ENCODE measurements around the gene LETMD1.
A peak's percentile ranks its signal among the peaks of the same experiment; 100 is the strongest.
"Not testable (repeated sequence)": the region's sequence is repeated elsewhere in the genome, so short reads cannot be mapped to it uniquely, and the experiment has no call there.

Gene LETMD1

DNA sequence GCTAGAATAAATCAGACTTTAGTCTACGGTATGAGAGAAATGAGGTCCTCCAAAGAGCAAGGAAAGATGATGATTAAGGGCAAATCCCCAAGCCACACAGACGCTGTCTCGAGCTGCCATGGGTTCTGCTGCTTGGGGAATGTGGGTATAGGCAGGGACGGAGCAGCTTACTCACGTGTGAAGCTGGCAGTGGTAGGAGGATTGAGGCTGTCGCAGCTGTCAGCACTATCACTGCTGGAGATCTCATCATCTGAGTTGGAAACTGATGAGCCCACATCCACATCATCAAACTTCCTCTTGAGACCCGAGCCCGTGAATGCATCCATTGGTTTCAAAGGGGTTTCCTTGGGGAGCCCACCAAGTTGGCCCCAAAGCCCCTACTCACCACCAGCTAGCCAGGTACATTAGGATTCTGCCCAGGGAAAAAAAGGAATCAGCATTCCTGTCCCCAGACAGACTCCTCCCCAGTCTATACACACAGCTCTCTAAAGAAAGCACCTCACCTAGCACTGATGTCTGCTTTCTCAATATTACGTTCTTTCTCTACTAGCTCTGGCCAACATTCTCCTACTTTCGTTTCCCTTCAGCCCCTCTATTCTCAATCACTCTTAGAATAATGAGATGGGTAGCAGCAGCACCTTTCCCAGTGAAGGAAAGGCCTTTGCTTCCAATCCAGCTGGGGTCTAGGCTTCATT is 28.3 kb downstream of the LETMD1 start:
- DNase-seq: peak in 4 of 56 donors; percentile 3 to 11 (median 8)

GRCh38 chr12:51077930-51078329 is 29.8 kb downstream of the LETMD1 start:
- peak in 29 of 56 donors; percentile 3 to 60 (median 25) for DNase-seq

GRCh38 chr12:51078346-51078745 is 30.2 kb downstream of the LETMD1 start:
- DNase-seq: not testable (repeated sequence)

- not testable (repeated sequence) for DNase-seq
Observed at GRCh38 chr12:51078866-51079265, 30.7 kb downstream of the LETMD1 start.

GRCh38 chr12:51080136-51080535 is 32.0 kb downstream of the LETMD1 start:
- DNase-seq: no peak

DNA sequence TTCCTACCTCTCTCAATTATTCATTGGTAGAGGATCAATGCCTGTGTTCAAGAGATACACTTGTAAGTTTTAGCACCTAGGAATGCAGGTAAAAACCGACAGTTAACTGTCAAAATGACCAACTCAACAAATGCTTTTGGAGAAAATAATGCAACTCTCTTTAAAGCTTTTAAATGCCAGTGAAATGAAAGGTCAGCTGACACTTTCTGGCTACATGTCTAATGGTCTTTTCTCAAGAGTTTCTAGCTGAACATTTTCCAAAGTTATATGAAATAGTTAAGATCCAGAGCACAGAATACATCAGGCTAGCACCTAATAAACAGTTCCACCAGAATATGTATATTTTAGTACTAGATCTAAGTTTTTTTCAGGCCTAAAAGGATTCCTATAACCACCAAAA is 33.3 kb downstream of the LETMD1 start:
- DNase-seq: no peak

GRCh38 chr12:51082561-51083125 is 34.5 kb downstream of the LETMD1 start:
- DNase-seq: peak in 16 of 56 donors; percentile 11 to 63 (median 46)

- DNase-seq: peak; percentile 36 to 99 (median 95)
Observed at GRCh38 chr12:51083126-51083833, 35.2 kb downstream of the LETMD1 start, which contains the start of gene CSRNP2. CSRNP2 (minus strand) TSS chr12:51083596; CDS start chr12:51076561, 7,035 bp downstream.

DNA sequence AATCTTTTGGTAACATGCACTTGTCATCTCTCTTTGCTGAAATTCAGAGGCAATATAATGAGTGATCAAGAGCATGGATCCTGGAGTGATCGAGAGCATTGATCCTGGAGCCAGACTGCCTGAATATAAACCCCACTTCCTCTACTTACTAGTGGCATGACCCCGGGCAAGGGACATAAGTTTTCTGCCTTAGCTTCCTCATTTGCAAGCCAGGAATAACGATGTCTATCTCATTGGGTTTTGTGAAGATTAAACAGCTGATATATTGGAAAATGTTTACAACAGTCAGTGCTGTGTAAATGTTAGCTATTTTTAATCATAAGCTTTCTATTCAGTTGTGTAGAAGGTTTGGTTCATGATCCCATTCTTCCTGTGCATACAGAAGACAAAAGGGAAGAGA is 37.6 kb downstream of the LETMD1 start:
- no peak for DNase-seq

DNA sequence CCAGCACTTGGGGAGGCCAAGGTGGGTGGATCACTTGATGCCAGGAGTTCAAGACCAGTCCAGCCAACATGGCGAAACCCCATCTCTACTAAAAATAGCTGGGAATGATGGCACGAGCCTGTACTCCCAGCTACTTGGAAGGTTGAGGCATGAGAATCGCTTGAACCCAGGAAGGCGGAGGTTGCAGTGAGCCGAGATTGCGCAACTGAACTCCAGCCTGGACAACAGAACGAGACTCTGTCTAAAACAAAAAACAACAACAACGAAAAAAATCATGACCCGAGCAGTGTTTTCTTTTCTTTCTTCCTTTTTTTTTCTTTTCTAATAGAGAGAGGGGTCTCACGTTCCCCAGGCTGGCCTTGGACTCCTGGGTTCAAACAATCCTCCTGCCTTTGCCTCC is 38.8 kb downstream of the LETMD1 start:
- DNase-seq: no peak

- DNase-seq: no peak
Observed at GRCh38 chr12:51087818-51088217, 39.7 kb downstream of the LETMD1 start.

DNA sequence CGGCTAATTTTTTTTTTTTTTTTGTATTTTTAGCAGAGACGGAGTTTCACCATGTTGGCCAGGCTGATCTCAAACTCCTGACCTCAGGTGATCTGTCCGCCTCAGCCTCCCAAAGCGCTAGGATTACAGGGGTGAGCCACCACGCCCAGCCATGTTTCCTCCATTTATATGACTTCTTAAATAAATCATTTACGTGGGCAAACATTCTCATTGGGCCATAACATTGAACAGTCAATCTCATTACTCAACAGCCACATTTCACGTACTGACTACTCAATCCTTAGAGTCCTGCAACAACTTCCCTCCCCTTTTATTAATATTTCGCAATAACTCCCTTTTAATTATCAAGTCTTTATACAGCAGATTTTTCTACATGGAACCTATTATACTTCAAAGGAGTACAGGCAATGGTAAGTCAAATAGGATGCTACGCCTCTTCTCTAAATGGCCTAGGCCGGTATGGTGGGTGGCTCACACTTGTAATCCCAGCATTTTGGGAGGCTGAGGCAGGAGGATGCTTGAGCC is 42.6 kb downstream of the LETMD1 start:
- no peak for DNase-seq

DNA sequence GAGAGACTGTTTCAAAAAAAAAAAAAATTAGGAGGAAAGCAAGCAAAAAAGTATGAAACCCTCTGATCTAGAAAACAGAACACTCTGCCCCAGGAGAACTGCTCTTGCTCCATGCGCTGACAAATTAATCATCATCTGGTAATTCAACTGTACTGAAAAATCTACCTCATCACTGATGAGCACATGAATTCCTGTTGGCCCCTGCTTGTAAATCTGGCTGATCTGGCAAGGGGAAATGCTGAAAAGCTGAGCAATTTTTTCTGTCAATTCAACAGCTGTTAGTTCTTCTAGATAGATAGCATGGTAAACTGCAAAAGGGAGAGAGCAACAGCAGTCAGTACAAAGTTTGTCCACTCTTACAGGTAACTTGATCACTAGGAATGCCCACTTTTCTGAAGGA is 50.5 kb downstream of the LETMD1 start:
- DNase-seq: no peak

DNA sequence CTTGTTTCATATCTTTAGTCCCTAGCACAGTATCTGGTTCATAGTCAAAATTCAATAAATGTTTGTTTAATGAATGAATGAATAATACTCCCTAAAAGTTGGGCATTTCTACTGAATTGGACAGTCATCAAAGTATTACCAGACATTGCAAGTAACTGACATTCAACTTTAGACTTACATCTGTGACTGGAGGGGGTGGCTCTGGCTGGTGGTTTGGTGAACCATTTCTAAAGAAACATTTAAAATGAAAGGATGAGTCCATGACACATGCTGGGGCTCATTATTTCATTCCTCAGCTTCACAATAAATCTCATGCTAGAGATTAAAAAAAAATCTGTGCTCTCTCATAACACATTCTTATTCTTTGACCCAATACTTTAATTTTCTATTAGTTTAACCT is 55.9 kb downstream of the LETMD1 start:
- DNase-seq: no peak

DNA sequence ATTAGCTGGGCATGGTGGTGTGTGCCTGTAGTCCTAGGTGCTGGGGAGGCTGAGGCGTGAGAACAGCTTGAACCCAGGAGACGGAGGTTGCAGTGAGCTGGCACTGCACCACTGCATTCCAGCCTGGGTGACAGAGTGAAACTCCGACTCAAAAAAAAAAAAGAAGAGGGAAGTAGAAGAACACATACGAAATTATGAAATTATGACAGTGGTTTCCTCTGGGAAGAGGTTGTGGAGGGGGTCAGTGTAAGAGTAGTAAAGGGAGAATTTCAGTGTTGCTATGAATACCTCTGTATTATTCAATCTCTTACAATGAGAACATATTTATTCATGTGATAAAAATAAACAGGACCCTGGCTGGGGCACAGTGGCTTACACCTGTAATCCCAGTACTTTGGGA is 60.0 kb downstream of the LETMD1 start:
- DNase-seq: no peak

Data from amygdala (tissue), 56 donors.